OCI-LY7 (cell line): ENCODE results near the gene SRGN. TPM values are rescaled to one million over a fixed set of nuclear protein-coding genes. Genes with fewer than 3 reads are reported as not detected.

ENCODE experiments used
- BruUV-seq: library from RNA; stranded (reverse); fragments of 400-500 nt; replicated peaks from 2 replicates; lab custom pipeline; 2021; lab: Mats Ljungman, UMichigan
- CTCF ChIA-PET: fragments of 300-600 bp; sonication (Branson Sonifier 250); formaldehyde crosslinking; loops from one replicate; lab custom pipeline; 2022; ENCODE audit warnings: antibody characterized with exemption; ENCODE audit not compliant: unreplicated experiment; lab: Charles Lee
- POLR2A ChIA-PET: fragments of 300-600 bp; sonication (Branson Sonifier 250); formaldehyde crosslinking; loops from one replicate; lab custom pipeline; 2022; ENCODE audit warnings: antibody characterized with exemption; lab: Charles Lee
- DNase-seq: peaks from one replicate; pipeline ENCODE4 v3.0.0-alpha.2; 2015; ENCODE audit warnings: low spot score
- H2AFZ ChIP-seq: fragments of 200-600 bp; sonication (generic), shearing (Covaris generic); 2 replicates; pipeline ENCODE4 v1.6.1; 2014; ENCODE audit warnings: mild to moderate bottlenecking, antibody characterized with exemption, low read length, moderate library complexity
- H3K27ac ChIP-seq: fragments of 200-600 bp; sonication (generic); 2 replicates; pipeline ENCODE4 v1.5.1; 2014; ENCODE audit warnings: mixed run types, low read depth, mild to moderate bottlenecking, moderate library complexity, low read length, inconsistent platforms; ENCODE audit not compliant: poor library complexity, severe bottlenecking
- H3K36me3 ChIP-seq: fragments of 200-600 bp; sonication (generic); 2 replicates; pipeline ENCODE4 v1.6.1; 2014; ENCODE audit warnings: mild to moderate bottlenecking, antibody characterized with exemption, low read length, moderate library complexity, mixed read lengths; ENCODE audit not compliant: insufficient read depth
- H3K4me1 ChIP-seq: fragments of 200-600 bp; sonication (generic); 2 replicates; pipeline ENCODE4 v1.5.1; 2014; ENCODE audit warnings: mild to moderate bottlenecking, low read length; ENCODE audit not compliant: insufficient read depth, poor library complexity, severe bottlenecking
- H3K4me2 ChIP-seq: fragments of 200-600 bp; sonication (generic); 2 replicates; pipeline ENCODE4 v1.6.1; 2014; ENCODE audit warnings: mild to moderate bottlenecking, low read length
- H3K4me3 ChIP-seq: fragments of 200-600 bp; sonication (generic); 2 replicates; pipeline ENCODE4 v1.5.1; 2014; ENCODE audit warnings: mild to moderate bottlenecking, low read depth, low read length; ENCODE audit not compliant: poor library complexity, severe bottlenecking
- H3K79me2 ChIP-seq: fragments of 200-600 bp; sonication (generic); 2 replicates; pipeline ENCODE4 v1.6.1; 2016; ENCODE audit warnings: low read depth, mild to moderate bottlenecking, low read length, moderate library complexity, mixed read lengths; ENCODE audit not compliant: insufficient read depth
- H3K9me2 ChIP-seq: fragments of 200-600 bp; sonication (generic); 2 replicates; pipeline ENCODE4 v1.6.1; 2016; ENCODE audit warnings: mild to moderate bottlenecking, low read length, mixed read lengths; ENCODE audit not compliant: insufficient read depth
- H3K9me3 ChIP-seq: fragments of 200-600 bp; sonication (generic); 2 replicates; pipeline ENCODE4 v1.6.1; 2014; ENCODE audit warnings: mild to moderate bottlenecking, mixed run types, low read length, mixed read lengths
- H4K20me1 ChIP-seq: fragments of 200-600 bp; sonication (generic); 2 replicates; pipeline ENCODE4 v1.6.1; 2014; ENCODE audit warnings: mild to moderate bottlenecking, antibody characterized with exemption, low read length, moderate library complexity, mixed read lengths; ENCODE audit not compliant: insufficient read depth
- CTCF ChIP-seq: fragments of 200-600 bp; sonication (generic); conservative IDR thresholded peaks from 2 replicates; pipeline ENCODE4 v1.5.1; 2014; ENCODE audit warnings: mild to moderate bottlenecking, antibody characterized with exemption, low read length, moderate library complexity, mixed read lengths
- EZH2phosphoT487 ChIP-seq: fragments of 200-600 bp; sonication (generic); IDR thresholded peaks from 2 replicates; pipeline ENCODE4 v1.6.1; 2018; ENCODE audit warnings: low read depth, borderline replicate concordance, mild to moderate bottlenecking, mixed run types, antibody characterized with exemption, low read length, moderate library complexity, mixed read lengths
- intact Hi-C: fragments of 100-400 bp; cut with micrococcal nuclease; formaldehyde crosslinking; loops from one replicate; pipeline ENCODE4 v1.10.0; 2022; ENCODE audit not compliant: unreplicated experiment
- total RNA-seq, 2 experiments: library from RNA; depleted of rRNA in 1 of 2; stranded (reverse); fragments of >200 nt in 1 of 2; shearing (Covaris generic) in 1 of 2; gene quantifications; 2 replicates each; pipeline ENCODE4 v1.2.3, GENCODE V29; 2014 to 2022

Gene SRGN
- total RNA-seq, 2 experiments from 2014 or later, result 5.8 to 16.3 TPM

- no peak overlapping the region for H3K4me3 ChIP-seq
- no peak overlapping the region for H3K4me2 ChIP-seq
- TF ChIP-seq EZH2phosphoT487, result no peak
- no peak for TF ChIP-seq CTCF
- no peak overlapping the region for H3K27ac ChIP-seq
- intact Hi-C loops, result no loop called here
- no peaks in the 10 kb centered on the region for H3K4me1 ChIP-seq
- H3K9me3 ChIP-seq, result no peaks in the 10 kb centered on the region
- ChIA-PET POLR2A (interaction anchor here (1.6 kb wide), 1 partner anchor 12 kb away, joined by 3 read pairs; no protein-coding TSS in a partner anchor), CTCF (no interaction called here)
- H3K36me3 ChIP-seq, result no peaks in the 10 kb centered on the region
- H3K79me2 ChIP-seq, result no peaks in the 10 kb centered on the region
- no peak overlapping the region for H2AFZ ChIP-seq
- no peak for DNase-seq
- H3K9me2 ChIP-seq, result no peaks in the 10 kb centered on the region
- no TSS peak for BruUV-seq
- H4K20me1 ChIP-seq, result no peaks in the 10 kb centered on the region
Measured at GRCh38 chr10:69056129-69056528, 31.8 kb upstream of the SRGN start.

DNA sequence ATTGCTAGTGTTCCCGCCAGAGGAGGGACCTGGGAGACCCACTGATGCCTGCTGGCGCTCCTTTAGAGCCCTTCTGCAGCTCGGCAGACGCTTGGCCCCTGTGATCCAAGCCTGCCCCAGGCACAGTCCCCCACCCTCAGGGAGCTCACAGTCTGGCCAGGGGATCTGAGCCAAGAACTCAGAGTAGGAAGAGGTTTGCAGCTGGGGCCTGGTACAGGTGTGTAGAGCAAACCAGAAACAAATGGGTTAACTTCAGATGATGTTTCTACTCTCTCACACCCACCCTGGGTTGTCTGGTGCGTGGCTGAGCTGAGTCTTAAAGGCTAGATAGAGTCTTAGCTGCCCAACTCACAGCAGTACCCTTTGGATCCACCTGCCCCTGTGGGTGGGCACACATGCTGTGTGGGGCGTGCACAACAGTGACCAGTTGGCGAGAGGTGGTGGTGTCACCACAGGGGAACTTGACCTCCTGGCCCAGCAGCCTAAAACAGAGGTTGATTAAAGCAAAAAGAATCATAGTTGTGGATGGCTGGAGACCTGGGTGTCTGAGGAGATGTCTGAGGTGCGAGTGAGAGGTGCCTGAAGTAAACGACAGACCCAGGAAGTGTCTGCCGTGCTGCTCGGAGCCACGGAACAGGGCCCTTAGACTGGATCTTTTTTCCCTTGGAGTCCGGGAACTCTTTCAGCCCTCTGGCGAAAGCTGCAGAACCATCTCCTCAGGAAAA is 31.2 kb upstream of the SRGN start:
- no peaks in the 10 kb centered on the region for H3K9me3 ChIP-seq
- ChIA-PET CTCF (no interaction called here), POLR2A (interaction anchor here (1.6 kb wide), 1 partner anchor 13 kb away, joined by 3 read pairs; no protein-coding TSS in a partner anchor)
- no peaks in the 10 kb centered on the region for H3K4me1 ChIP-seq
- no peaks in the 10 kb centered on the region for H3K9me2 ChIP-seq
- no peak overlapping the region for H3K27ac ChIP-seq
- no peak overlapping the region for H3K4me3 ChIP-seq
- intact Hi-C loops, result no loop called here
- H3K79me2 ChIP-seq, result no peaks in the 10 kb centered on the region
- H2AFZ ChIP-seq, result no peak overlapping the region
- TF ChIP-seq EZH2phosphoT487 (no peak), CTCF (no peak)
- no peaks in the 10 kb centered on the region for H4K20me1 ChIP-seq
- no peak overlapping the region for H3K4me2 ChIP-seq
- no peaks in the 10 kb centered on the region for H3K36me3 ChIP-seq
- no peak for DNase-seq
- BruUV-seq, result no TSS peak

DNA sequence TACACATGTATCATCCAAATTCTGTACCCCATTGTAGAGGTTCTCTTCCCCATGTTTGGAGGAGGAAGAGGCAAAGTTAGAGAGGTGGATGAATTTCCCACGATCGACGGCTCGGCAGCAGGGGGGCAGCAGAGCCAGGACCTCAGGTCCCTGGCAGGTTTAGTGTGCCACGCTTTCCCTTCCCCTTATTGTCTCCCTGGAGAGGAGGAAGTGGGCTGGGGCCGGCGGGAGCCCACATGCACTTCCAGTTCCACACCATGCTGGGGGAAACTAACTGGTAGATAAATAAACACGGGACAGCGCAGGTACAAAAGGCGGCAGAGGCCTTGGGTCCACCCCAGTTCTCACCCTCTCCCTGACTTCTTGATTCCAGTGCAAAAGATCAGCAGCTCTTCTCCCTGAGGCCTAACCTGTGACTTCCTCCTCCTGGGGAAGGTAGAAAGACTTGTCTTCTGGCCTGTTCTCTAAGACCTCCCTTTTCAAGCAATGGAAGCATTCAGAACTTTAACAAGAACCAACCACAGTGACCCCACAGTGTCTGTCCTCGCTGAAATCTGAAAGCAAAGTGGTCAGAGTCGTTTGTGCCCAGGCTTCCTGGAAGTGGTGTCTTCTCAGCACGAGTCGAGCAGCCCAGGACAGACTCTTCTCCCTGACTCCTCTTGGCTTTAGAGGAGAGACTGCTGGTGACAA is 30.5 kb upstream of the SRGN start:
- Histone ChIP-seq H3K9me2 (no peaks in the 10 kb centered on the region), H3K27ac (no peak overlapping the region), H4K20me1 (no peaks in the 10 kb centered on the region), H3K4me2 (no peak overlapping the region), H3K4me3 (no peak overlapping the region), H2AFZ (no peak overlapping the region; the same call in 1 of the 2 replicates), H3K36me3 (no peaks in the 10 kb centered on the region), H3K4me1 (no peaks in the 10 kb centered on the region), H3K79me2 (no peaks in the 10 kb centered on the region), H3K9me3 (no peaks in the 10 kb centered on the region)
- intact Hi-C loops, result no loop called here
- TF ChIP-seq EZH2phosphoT487, result no peak
- TF ChIP-seq CTCF, result no peak
- BruUV-seq, result no TSS peak
- ChIA-PET POLR2A (no interaction called here), CTCF (no interaction called here)
- DNase-seq, result no peak
